GM18526 (cell line): ENCODE data around the gene RNF17.

Source experiments
- POLR2A ChIP-seq: IDR thresholded peaks from 3 replicates; pipeline ENCODE4 v1.6.1; 2011; ENCODE audit not compliant: insufficient read length; ENCODE audit errors: extremely low read depth

Gene RNF17

GRCh38 chr13:24741016-24741662 lies 22.8 kb upstream of the RNF17 start:
- no peak for TF ChIP-seq POLR2A

- TF ChIP-seq POLR2A = no peak
Observed at GRCh38 chr13:24741791-24742190, 22.2 kb upstream of the RNF17 start.

GRCh38 chr13:24742294-24742693 lies 21.7 kb upstream of the RNF17 start:
- no peak for TF ChIP-seq POLR2A

- TF ChIP-seq POLR2A = no peak
Observed at GRCh38 chr13:24742977-24743376, 21.0 kb upstream of the RNF17 start.

- TF ChIP-seq POLR2A = no peak
Observed at GRCh38 chr13:24744247-24744646, 19.7 kb upstream of the RNF17 start.

- no peak for TF ChIP-seq POLR2A
Observed at GRCh38 chr13:24745516-24745860, 18.5 kb upstream of the RNF17 start.

- TF ChIP-seq POLR2A = no peak
Observed at GRCh38 chr13:24745861-24746617, 17.9 kb upstream of the RNF17 start.

GRCh38 chr13:24746618-24747247 lies 17.2 kb upstream of the RNF17 start:
- TF ChIP-seq POLR2A = no peak

GRCh38 chr13:24747248-24748060 lies 16.5 kb upstream of the RNF17 start:
- TF ChIP-seq POLR2A = no peak

GRCh38 chr13:24748061-24748400 lies 15.9 kb upstream of the RNF17 start:
- no peak for TF ChIP-seq POLR2A

- TF ChIP-seq POLR2A = no peak
Observed at GRCh38 chr13:24759197-24759596, 4.8 kb upstream of the RNF17 start.

- TF ChIP-seq POLR2A = no peak
Observed at GRCh38 chr13:24764276-24764630, 284 bp downstream of the RNF17 start.

GRCh38 chr13:24777171-24777570 lies 13.2 kb downstream of the RNF17 start:
- no peak for TF ChIP-seq POLR2A

- no peak for TF ChIP-seq POLR2A
Observed at GRCh38 chr13:24784319-24784718, 20.4 kb downstream of the RNF17 start.

- TF ChIP-seq POLR2A = no peak
Observed at GRCh38 chr13:24788538-24788937, 24.6 kb downstream of the RNF17 start.

- TF ChIP-seq POLR2A = no peak
Observed at GRCh38 chr13:24802074-24802473, 38.1 kb downstream of the RNF17 start.
